ENCODE data around the gene ARPP21. TPM values are rescaled to one million over a fixed set of nuclear protein-coding genes. Genes with fewer than 3 reads are reported as not detected.

Gene ARPP21
- polyA plus RNA-seq, 1 donor (not counting 4 experiments of a cell fraction or from before 2014, with no cell fraction given) = not detected

DNA sequence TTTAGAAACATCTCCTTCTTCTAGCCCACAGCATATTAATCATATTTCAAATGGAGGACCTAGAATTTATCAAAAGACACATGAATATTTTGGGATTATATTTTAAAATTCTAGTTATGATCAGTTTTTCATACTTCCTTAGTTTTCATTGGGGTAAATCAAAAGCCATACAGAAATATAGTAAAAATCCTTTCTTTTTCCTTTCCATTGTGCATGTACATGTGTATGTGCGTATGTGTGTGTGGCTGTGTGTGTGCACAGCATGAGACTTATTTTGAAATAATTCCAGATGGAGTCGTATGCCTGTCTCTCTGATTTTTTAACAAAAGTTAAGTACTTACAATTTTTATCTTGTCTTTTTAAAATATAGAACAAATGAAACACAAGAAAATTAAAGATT is 94.5 kb downstream of the ARPP21 start:
- Histone ChIP-seq H2AFZ (ENCODE audit: control insufficient read depth, low read length) (no peak overlapping the region), H3K9me1 (ENCODE audit: control insufficient read depth, extremely low read depth, insufficient read depth, low read length) (no peaks in the 10 kb centered on the region), H3K79me2 (ENCODE audit: control insufficient read depth, insufficient read depth, low read length) (no peaks in the 10 kb centered on the region), H3K4me3 (ENCODE audit: control insufficient read depth in 2 of 3, extremely low read depth in 1 of 3, insufficient read depth in 2 of 3, low read depth in 1 of 3, low read length in 3 of 3) (no peak overlapping the region), H3K9me3 (ENCODE audit: control insufficient read depth, low read depth, low read length) (no peaks in the 10 kb centered on the region), H3K27ac (ENCODE audit: control insufficient read depth, insufficient read depth, low read length) (no peak overlapping the region), H3K36me3 (ENCODE audit: control insufficient read depth in 2 of 2, extremely low read depth in 1 of 2, insufficient read depth in 2 of 2, low read length in 2 of 2) (no peaks in the 10 kb centered on the region), H3K4me2 (ENCODE audit: control insufficient read depth, extremely low read depth, insufficient read depth, low read depth, low read length) (no peak overlapping the region), H3K9ac (ENCODE audit: control insufficient read depth, extremely low read depth, insufficient read depth, low read length) (no peak overlapping the region), H4K20me1 (ENCODE audit: control insufficient read depth, extremely low read depth, insufficient read depth, low read length) (no peaks in the 10 kb centered on the region), H3K4me1 (ENCODE audit: control insufficient read depth, extremely low read depth, insufficient read depth, low read length) (no peaks in the 10 kb centered on the region), H3K27me3 (ENCODE audit: control insufficient read depth, extremely low read depth, insufficient read depth, low read length) (no peaks in the 10 kb centered on the region)
- FAIRE-seq = no peak
- no peak for TF ChIP-seq EZH2 (IDR thresholded peaks at IDR 0.05; ENCODE audit: low read length)
- TF ChIP-seq, protein P1, sequence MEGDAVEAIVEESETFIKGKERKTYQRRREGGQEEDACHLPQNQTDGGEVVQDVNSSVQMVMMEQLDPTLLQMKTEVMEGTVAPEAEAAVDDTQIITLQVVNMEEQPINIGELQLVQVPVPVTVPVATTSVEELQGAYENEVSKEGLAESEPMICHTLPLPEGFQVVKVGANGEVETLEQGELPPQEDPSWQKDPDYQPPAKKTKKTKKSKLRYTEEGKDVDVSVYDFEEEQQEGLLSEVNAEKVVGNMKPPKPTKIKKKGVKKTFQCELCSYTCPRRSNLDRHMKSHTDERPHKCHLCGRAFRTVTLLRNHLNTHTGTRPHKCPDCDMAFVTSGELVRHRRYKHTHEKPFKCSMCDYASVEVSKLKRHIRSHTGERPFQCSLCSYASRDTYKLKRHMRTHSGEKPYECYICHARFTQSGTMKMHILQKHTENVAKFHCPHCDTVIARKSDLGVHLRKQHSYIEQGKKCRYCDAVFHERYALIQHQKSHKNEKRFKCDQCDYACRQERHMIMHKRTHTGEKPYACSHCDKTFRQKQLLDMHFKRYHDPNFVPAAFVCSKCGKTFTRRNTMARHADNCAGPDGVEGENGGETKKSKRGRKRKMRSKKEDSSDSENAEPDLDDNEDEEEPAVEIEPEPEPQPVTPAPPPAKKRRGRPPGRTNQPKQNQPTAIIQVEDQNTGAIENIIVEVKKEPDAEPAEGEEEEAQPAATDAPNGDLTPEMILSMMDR (optimal IDR thresholded peaks at IDR 0.05 in 1 of 3, IDR thresholded peaks at IDR 0.05 in 1 of 3, conservative IDR thresholded peaks at IDR 0.05 in 1 of 3; ENCODE audit: extremely low read depth in 1 of 3, insufficient read depth in 2 of 3, low read length in 3 of 3) = no peak
- no peak for DNase-seq (ENCODE audit: low read depth, low spot score)
- dilution Hi-C loops (cut with MboI; ENCODE audit: extremely low pct_ligation_motif_present, low sequenced_read_pairs) = no loop called here

GRCh38 chr3:35737080-35737479 is 97.8 kb downstream of the ARPP21 start:
- H3K9me3 ChIP-seq (ENCODE audit: control insufficient read depth, low read depth, low read length) = no peaks in the 10 kb centered on the region
- no peak overlapping the region for H3K27ac ChIP-seq (ENCODE audit: control insufficient read depth, insufficient read depth, low read length)
- no peak overlapping the region for H3K4me2 ChIP-seq (ENCODE audit: control insufficient read depth, extremely low read depth, insufficient read depth, low read depth, low read length)
- FAIRE-seq (no peak), DNase-seq (ENCODE audit: low read depth, low spot score) (no peak)
- no peaks in the 10 kb centered on the region for H4K20me1 ChIP-seq (ENCODE audit: control insufficient read depth, extremely low read depth, insufficient read depth, low read length)
- H3K4me1 ChIP-seq (ENCODE audit: control insufficient read depth, extremely low read depth, insufficient read depth, low read length) = no peaks in the 10 kb centered on the region
- no peak overlapping the region for H3K9ac ChIP-seq (ENCODE audit: control insufficient read depth, extremely low read depth, insufficient read depth, low read length)
- TF ChIP-seq EZH2 (IDR thresholded peaks at IDR 0.05; ENCODE audit: low read length) = no peak
- TF ChIP-seq, protein P1 (optimal IDR thresholded peaks at IDR 0.05 in 1 of 3, IDR thresholded peaks at IDR 0.05 in 1 of 3, conservative IDR thresholded peaks at IDR 0.05 in 1 of 3; ENCODE audit: extremely low read depth in 1 of 3, insufficient read depth in 2 of 3, low read length in 3 of 3) = no peak
- H3K79me2 ChIP-seq (ENCODE audit: control insufficient read depth, insufficient read depth, low read length) = no peaks in the 10 kb centered on the region
- no peak overlapping the region for H2AFZ ChIP-seq (ENCODE audit: control insufficient read depth, low read length)
- dilution Hi-C loops (cut with MboI; ENCODE audit: extremely low pct_ligation_motif_present, low sequenced_read_pairs) = no loop called here
- no peaks in the 10 kb centered on the region for H3K9me1 ChIP-seq (ENCODE audit: control insufficient read depth, extremely low read depth, insufficient read depth, low read length)
- H3K36me3 ChIP-seq (ENCODE audit: control insufficient read depth in 2 of 2, extremely low read depth in 1 of 2, insufficient read depth in 2 of 2, low read length in 2 of 2) = no peaks in the 10 kb centered on the region
- H3K27me3 ChIP-seq (ENCODE audit: control insufficient read depth, extremely low read depth, insufficient read depth, low read length) = no peaks in the 10 kb centered on the region
- H3K4me3 ChIP-seq (ENCODE audit: control insufficient read depth in 2 of 3, extremely low read depth in 1 of 3, insufficient read depth in 2 of 3, low read depth in 1 of 3, low read length in 3 of 3) = no peak overlapping the region
